HepG2 (cell line): ENCODE results near the gene PIP5K1A. TPM values are rescaled to one million over a fixed set of nuclear protein-coding genes. Genes with fewer than 3 reads are reported as not detected.

ENCODE experiments used
- ETV5 ChIP-seq: IDR thresholded peaks from 2 replicates; pipeline ENCODE4 v1.6.1; 2018; ENCODE audit warnings: missing biosample characterization, missing genetic modification reagents, inconsistent platforms, borderline replicate concordance
- FOXK1 ChIP-seq: sonication (generic); formaldehyde crosslinking; IDR thresholded peaks from 2 replicates; pipeline ENCODE4 v1.4.0; 2020; ENCODE audit warnings: low read depth, missing genetic modification reagents, borderline replicate concordance
- HOXA7 ChIP-seq: sonication (generic); formaldehyde crosslinking; IDR thresholded peaks from 2 replicates; pipeline ENCODE4 v1.8.1; 2022; ENCODE audit warnings: mild to moderate bottlenecking, missing genetic modification reagents, moderate library complexity
- HOXD1 ChIP-seq: sonication (generic); formaldehyde crosslinking; IDR thresholded peaks from 2 replicates; pipeline ENCODE4 v1.5.0; 2020; ENCODE audit warnings: missing genetic modification reagents
- IRF9 ChIP-seq: sonication (generic); formaldehyde crosslinking; IDR thresholded peaks from 2 replicates; pipeline ENCODE4 v1.8.0; 2022; ENCODE audit warnings: missing genetic modification reagents, mild to moderate bottlenecking, borderline replicate concordance
- KAT7 ChIP-seq: IDR thresholded peaks from 2 replicates; pipeline ENCODE4 v1.6.1; 2018; ENCODE audit warnings: borderline replicate concordance, missing compliant biosample characterization
- KDM5A ChIP-seq: fragments of 200-600 bp; sonication (generic); IDR thresholded peaks from 2 replicates; pipeline ENCODE4 v1.7.0; 2018; ENCODE audit warnings: antibody characterized with exemption, mild to moderate bottlenecking, low read length, borderline replicate concordance
- MTF1 ChIP-seq: sonication (generic); formaldehyde crosslinking; IDR thresholded peaks from 2 replicates; pipeline ENCODE4 v1.5.0; 2020; ENCODE audit warnings: missing genetic modification reagents
- RCOR2 ChIP-seq: IDR thresholded peaks from 2 replicates; pipeline ENCODE4 v1.6.1; 2016; ENCODE audit warnings: missing biosample characterization, missing genetic modification reagents
- RFX5 ChIP-seq: IDR thresholded peaks from 2 replicates; pipeline ENCODE4 v1.6.1; 2011; ENCODE audit warnings: low read depth, low read length, improper control_type of control experiment
- SOX13 ChIP-seq, 3 experiments: fragments of 450-650 bp in 1 of 3; sonication (generic) in 1 of 3; formaldehyde crosslinking in 1 of 3; IDR thresholded peaks in 2 of 3; conservative IDR thresholded peaks in 1 of 3; 2 replicates each; pipeline versions ENCODE4 v1.5.0 to v1.6.1; 2016 to 2020; ENCODE audit warnings: antibody characterized with exemption in 1 of 3, mild to moderate bottlenecking in 1 of 3, missing compliant biosample characterization in 1 of 3, missing genetic modification reagents in 1 of 3, moderate library complexity in 1 of 3
- XRCC5 ChIP-seq: fragments of 200-400 bp; formaldehyde crosslinking; optimal IDR thresholded peaks from 2 replicates; pipeline ENCODE3; 2017; ENCODE audit warnings: mild to moderate bottlenecking, low read length
- ZBTB49 ChIP-seq: sonication (generic); formaldehyde crosslinking; IDR thresholded peaks from 2 replicates; pipeline ENCODE4 v1.4.0; 2020; ENCODE audit warnings: missing genetic modification reagents, borderline replicate concordance
- ZC3H13 ChIP-seq: sonication (generic); formaldehyde crosslinking; IDR thresholded peaks from 2 replicates; pipeline ENCODE4 v1.8.1; 2023; ENCODE audit warnings: mild to moderate bottlenecking, missing genetic modification reagents, moderate library complexity
- ZNF652 ChIP-seq: IDR thresholded peaks from 2 replicates; pipeline ENCODE4 v1.6.1; 2016; ENCODE audit warnings: low read depth, borderline replicate concordance
- ZNF781 ChIP-seq: sonication (generic); formaldehyde crosslinking; IDR thresholded peaks from 2 replicates; pipeline ENCODE4 v1.5.1; 2020; ENCODE audit warnings: borderline replicate concordance, mild to moderate bottlenecking, missing genetic modification reagents; ENCODE audit errors: not compliant biosample characterization
- ZNF891 ChIP-seq: sonication (generic); formaldehyde crosslinking; IDR thresholded peaks from 2 replicates; pipeline ENCODE4 v1.5.0; 2020; ENCODE audit warnings: mild to moderate bottlenecking, missing genetic modification reagents
- polyA plus RNA-seq, 8 experiments: library from polyadenylated mRNA; depleted of rRNA in 3 of 8; stranded (reverse) in 7 of 8; unstranded in 1 of 8; fragments of >200 nt; fragmentation: Illumina TruSeq in 4 of 8; extraction: Trizol in 4 of 8; gene quantifications; 2 replicates each; pipeline versions ENCODE4 v1.2.1 to v1.2.3, GENCODE V29; 2011 to 2016; ENCODE audit warnings: low read depth in 4 of 8, missing spikeins in 1 of 8, mixed read lengths in 1 of 8; ENCODE audit not compliant: insufficient read depth in 1 of 8
- total RNA-seq, 5 experiments: library from RNA; depleted of rRNA; stranded (reverse); fragments of >200 nt; fragmentation: Illumina TruSeq; extraction: Trizol; gene quantifications; 2 replicates each; pipeline ENCODE4 v1.2.3, GENCODE V29; 2016; ENCODE audit warnings: low read depth in 1 of 5
- TF ChIP-seq, protein P1 (sequence below): sonication (generic); formaldehyde crosslinking; IDR thresholded peaks from 2 replicates; pipeline ENCODE4 v1.8.0; 2022; ENCODE audit warnings: low read depth, missing genetic modification reagents
- TF ChIP-seq, protein P2 (sequence below): sonication (generic); formaldehyde crosslinking; IDR thresholded peaks from 2 replicates; pipeline ENCODE4 v1.9.0; 2022; ENCODE audit warnings: missing genetic modification reagents, mild to moderate bottlenecking, borderline replicate concordance
- TF ChIP-seq, protein P3 (sequence below): sonication (generic); formaldehyde crosslinking; IDR thresholded peaks from 2 replicates; pipeline ENCODE4 v1.8.1; 2023; ENCODE audit warnings: mild to moderate bottlenecking, missing genetic modification reagents, borderline replicate concordance

PIP5K1A gene
- total and polyA plus RNA-seq, 2 of the 13 experiments (the other 11 are each of a cell fraction or from before 2014, with no cell fraction given) = 45.3 to 65.1 TPM

DNA sequence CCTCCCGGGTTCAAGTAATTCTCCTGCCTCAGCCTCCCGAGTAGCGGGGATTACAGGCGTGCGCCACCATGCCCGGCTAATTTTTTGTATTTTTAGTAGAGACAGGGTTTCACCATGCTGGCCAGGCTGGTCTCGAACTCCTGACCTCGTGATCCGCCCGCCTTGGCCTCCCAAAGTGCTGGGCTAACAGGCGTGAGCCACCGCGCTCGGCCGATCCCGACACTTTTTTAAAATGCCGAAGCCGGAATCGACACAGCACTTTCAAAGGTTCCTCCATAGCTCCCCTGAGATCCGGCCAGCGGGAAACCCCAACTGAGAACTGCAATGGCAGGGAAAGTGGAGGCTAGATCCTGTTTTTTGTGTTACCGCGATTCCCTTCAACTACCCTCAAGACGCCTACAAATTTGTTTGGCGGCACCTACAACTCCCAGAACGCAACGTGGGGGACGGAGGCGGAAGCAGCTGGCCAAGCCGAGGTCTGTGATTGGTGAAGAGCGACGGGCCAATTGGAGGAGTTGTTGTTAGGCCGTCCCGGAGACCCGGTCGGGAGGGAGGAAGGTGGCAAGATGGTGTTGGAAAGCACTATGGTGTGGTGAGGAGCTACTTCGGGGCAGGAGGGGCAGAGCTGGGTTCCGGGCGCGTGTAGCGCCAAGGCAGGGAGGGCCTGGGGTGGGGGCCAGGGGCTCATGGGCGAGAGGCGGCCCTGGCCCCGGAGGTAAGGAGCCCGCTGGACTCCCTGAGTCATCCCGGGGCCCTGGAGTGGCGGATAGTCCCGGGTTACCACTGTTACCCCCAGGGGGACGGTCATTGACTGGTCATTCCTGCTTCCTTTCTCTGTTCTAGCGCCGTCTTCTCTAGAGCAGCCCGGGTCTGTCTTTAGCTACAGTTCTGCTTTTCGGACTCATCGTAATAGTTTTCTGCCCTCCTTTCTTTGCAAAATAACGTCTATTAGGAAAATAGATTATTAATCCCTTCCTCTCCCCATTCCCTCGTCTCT, 56.2 kb downstream of the PIP5K1A start, which contains the start of gene PSMD4 (continued):
- TF ChIP-seq, protein P1, sequence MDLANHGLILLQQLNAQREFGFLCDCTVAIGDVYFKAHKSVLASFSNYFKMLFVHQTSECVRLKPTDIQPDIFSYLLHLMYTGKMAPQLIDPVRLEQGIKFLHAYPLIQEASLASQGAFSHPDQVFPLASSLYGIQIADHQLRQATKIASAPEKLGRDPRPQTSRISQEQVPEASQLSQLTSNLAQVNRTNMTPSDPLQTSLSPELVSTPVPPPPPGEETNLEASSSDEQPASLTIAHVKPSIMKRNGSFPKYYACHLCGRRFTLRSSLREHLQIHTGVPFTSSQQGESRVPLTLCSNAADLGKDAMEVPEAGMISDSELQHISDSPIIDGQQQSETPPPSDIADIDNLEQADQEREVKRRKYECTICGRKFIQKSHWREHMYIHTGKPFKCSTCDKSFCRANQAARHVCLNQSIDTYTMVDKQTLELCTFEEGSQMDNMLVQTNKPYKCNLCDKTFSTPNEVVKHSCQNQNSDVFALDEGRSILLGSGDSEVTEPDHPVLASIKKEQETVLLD (CRISPR knock-in tag) = peak; percentile 62; the same call in 1 of the 2 replicates
- TF ChIP-seq IRF9 (CRISPR knock-in tag) (peak; percentile 79), MTF1 (CRISPR knock-in tag) (no peak), RFX5 (no peak), HOXA7 (CRISPR knock-in tag) (no peak), ZNF781 (CRISPR knock-in tag) (no peak), ZNF652 (no peak), XRCC5 (no peak), ZC3H13 (peak; percentile 34; the same call in 1 of the 2 replicates), KAT7 (peak; percentile 57; the same call in 1 of the 2 replicates), SOX13 (IDR thresholded peaks at IDR 0.05) (no peak), SOX13 (CRISPR knock-in tag; conservative IDR thresholded peaks at IDR 0.05 in 1 of 2, IDR thresholded peaks at IDR 0.05 in 1 of 2) (0 out of 4 replicates have a peak, but pooled peaks of 1 of the 2 experiments have one; percentile 21), ETV5 (CRISPR knock-in tag) (0 out of 2 replicates have a peak, but pooled peaks have one; percentile 31), ZNF891 (CRISPR knock-in tag) (peak; percentile 83), HOXD1 (CRISPR knock-in tag) (peak; percentile 17; the same call in 1 of the 2 replicates), FOXK1 (peak; percentile 71; the same call in 1 of the 2 replicates), RCOR2 (peak; percentile 55; the same call in 1 of the 2 replicates), KDM5A (peak; percentile 81; the same call in 1 of the 2 replicates), ZBTB49 (CRISPR knock-in tag) (no peak)
- TF ChIP-seq, protein P2, sequence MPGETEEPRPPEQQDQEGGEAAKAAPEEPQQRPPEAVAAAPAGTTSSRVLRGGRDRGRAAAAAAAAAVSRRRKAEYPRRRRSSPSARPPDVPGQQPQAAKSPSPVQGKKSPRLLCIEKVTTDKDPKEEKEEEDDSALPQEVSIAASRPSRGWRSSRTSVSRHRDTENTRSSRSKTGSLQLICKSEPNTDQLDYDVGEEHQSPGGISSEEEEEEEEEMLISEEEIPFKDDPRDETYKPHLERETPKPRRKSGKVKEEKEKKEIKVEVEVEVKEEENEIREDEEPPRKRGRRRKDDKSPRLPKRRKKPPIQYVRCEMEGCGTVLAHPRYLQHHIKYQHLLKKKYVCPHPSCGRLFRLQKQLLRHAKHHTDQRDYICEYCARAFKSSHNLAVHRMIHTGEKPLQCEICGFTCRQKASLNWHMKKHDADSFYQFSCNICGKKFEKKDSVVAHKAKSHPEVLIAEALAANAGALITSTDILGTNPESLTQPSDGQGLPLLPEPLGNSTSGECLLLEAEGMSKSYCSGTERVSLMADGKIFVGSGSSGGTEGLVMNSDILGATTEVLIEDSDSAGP (CRISPR knock-in tag) = peak; percentile 76; the same call in 1 of the 2 replicates
- TF ChIP-seq, protein P3, sequence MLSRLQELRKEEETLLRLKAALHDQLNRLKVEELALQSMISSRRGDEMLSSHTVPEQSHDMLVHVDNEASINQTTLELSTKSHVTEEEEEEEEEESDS (CRISPR knock-in tag) = no peak
